Liver (tissue), 3 donors: ENCODE measurements around the gene P2RX3.

Experiments
- ATF3 ChIP-seq: IDR thresholded peaks from 2 replicates; pipeline ENCODE4 v1.6.1; 2016; ENCODE audit warnings: antibody characterized with exemption
- CTCF ChIP-seq: fragments of 150-350 bp; IDR thresholded peaks from 2 replicates; pipeline ENCODE4 v1.5.1; 2017; ENCODE audit warnings: improper control_type of control experiment, low read depth, low read length; ENCODE audit not compliant: missing input control
- HNF4A ChIP-seq, 2 donors: conservative IDR thresholded peaks; 2 replicates each; pipeline ENCODE4 v1.6.1; 2016; ENCODE audit warnings: antibody characterized with exemption in 2 of 2, mild to moderate bottlenecking in 2 of 2
- JUND ChIP-seq, 2 donors: IDR thresholded peaks; 2 replicates each; pipeline ENCODE4 v1.6.1; 2016; ENCODE audit warnings: antibody characterized with exemption in 2 of 2
- MAX ChIP-seq: IDR thresholded peaks from 2 replicates; pipeline ENCODE4 v1.6.1; 2016; ENCODE audit warnings: antibody characterized with exemption
- NR2F2 ChIP-seq: IDR thresholded peaks from 2 replicates; pipeline ENCODE4 v1.6.1; 2016; ENCODE audit warnings: antibody characterized with exemption
- RAD21 ChIP-seq, 2 donors: IDR thresholded peaks; 2 replicates each; pipeline ENCODE4 v1.6.1; 2016; ENCODE audit warnings: antibody characterized with exemption in 2 of 2, mild to moderate bottlenecking in 2 of 2
- RXRA ChIP-seq, 2 donors: IDR thresholded peaks; 2 replicates each; pipeline ENCODE4 v1.6.1; 2017 to 2018; ENCODE audit warnings: antibody characterized with exemption in 2 of 2, mild to moderate bottlenecking in 1 of 2
- TAF1 ChIP-seq: conservative IDR thresholded peaks from 2 replicates; pipeline ENCODE4 v1.6.1; 2016; ENCODE audit warnings: antibody characterized with exemption, mild to moderate bottlenecking
- YY1 ChIP-seq: IDR thresholded peaks from 2 replicates; pipeline ENCODE4 v1.6.1; 2016; ENCODE audit warnings: antibody characterized with exemption, mild to moderate bottlenecking
- TF ChIP-seq, protein P1 (sequence below): IDR thresholded peaks from 2 replicates; pipeline ENCODE4 v1.6.1; 2016; ENCODE audit warnings: antibody characterized with exemption, mild to moderate bottlenecking
- donor health status: healthy.
- donor health status: healthy.

DNA sequence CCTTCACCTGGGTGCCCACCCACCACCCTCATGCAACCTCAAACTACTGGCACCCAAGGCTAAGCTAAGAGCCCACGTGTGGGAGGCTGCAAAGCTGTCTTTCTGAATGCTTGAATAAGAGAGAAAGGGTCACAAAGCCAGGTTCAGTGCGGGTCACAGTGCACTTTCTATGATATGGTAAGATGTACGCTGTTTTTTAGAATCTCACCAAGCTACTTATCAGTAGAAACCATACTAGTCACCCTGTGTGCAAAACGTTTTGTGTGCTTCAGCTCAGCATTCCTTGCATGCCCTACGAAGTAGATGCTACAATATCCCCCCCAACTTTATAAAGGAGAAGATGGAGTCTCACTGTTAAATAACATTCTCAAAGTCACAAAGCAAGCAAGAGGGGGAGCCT is 14.9 kb downstream of the P2RX3 start:
- TF ChIP-seq CTCF (no peak), ATF3 (no peak), TAF1 (no peak), NR2F2 (no peak), YY1 (no peak), MAX (no peak), HNF4A (conservative IDR thresholded peaks at IDR 0.05) (no peak), JUND (IDR thresholded peaks at IDR 0.05) (no peak), RAD21 (IDR thresholded peaks at IDR 0.05) (no peak), RXRA (IDR thresholded peaks at IDR 0.05) (no peak)
- TF ChIP-seq, protein P1, sequence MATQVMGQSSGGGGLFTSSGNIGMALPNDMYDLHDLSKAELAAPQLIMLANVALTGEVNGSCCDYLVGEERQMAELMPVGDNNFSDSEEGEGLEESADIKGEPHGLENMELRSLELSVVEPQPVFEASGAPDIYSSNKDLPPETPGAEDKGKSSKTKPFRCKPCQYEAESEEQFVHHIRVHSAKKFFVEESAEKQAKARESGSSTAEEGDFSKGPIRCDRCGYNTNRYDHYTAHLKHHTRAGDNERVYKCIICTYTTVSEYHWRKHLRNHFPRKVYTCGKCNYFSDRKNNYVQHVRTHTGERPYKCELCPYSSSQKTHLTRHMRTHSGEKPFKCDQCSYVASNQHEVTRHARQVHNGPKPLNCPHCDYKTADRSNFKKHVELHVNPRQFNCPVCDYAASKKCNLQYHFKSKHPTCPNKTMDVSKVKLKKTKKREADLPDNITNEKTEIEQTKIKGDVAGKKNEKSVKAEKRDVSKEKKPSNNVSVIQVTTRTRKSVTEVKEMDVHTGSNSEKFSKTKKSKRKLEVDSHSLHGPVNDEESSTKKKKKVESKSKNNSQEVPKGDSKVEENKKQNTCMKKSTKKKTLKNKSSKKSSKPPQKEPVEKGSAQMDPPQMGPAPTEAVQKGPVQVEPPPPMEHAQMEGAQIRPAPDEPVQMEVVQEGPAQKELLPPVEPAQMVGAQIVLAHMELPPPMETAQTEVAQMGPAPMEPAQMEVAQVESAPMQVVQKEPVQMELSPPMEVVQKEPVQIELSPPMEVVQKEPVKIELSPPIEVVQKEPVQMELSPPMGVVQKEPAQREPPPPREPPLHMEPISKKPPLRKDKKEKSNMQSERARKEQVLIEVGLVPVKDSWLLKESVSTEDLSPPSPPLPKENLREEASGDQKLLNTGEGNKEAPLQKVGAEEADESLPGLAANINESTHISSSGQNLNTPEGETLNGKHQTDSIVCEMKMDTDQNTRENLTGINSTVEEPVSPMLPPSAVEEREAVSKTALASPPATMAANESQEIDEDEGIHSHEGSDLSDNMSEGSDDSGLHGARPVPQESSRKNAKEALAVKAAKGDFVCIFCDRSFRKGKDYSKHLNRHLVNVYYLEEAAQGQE, result no peak
